GM19025 (cell line): ENCODE data around the gene KCNJ8.
"Not testable (repeated sequence)": the region's sequence is repeated elsewhere in the genome, so short reads cannot be mapped to it uniquely, and the experiment has no call there.

Experiments used
- ATAC-seq: cut with Tn5 transposase; IDR thresholded peaks from one replicate; pipeline ENCODE4 v1.9.1; 2021; ENCODE audit warnings: mild to moderate bottlenecking, low read depth, moderate library complexity; ENCODE audit not compliant: unreplicated experiment

KCNJ8 gene

DNA sequence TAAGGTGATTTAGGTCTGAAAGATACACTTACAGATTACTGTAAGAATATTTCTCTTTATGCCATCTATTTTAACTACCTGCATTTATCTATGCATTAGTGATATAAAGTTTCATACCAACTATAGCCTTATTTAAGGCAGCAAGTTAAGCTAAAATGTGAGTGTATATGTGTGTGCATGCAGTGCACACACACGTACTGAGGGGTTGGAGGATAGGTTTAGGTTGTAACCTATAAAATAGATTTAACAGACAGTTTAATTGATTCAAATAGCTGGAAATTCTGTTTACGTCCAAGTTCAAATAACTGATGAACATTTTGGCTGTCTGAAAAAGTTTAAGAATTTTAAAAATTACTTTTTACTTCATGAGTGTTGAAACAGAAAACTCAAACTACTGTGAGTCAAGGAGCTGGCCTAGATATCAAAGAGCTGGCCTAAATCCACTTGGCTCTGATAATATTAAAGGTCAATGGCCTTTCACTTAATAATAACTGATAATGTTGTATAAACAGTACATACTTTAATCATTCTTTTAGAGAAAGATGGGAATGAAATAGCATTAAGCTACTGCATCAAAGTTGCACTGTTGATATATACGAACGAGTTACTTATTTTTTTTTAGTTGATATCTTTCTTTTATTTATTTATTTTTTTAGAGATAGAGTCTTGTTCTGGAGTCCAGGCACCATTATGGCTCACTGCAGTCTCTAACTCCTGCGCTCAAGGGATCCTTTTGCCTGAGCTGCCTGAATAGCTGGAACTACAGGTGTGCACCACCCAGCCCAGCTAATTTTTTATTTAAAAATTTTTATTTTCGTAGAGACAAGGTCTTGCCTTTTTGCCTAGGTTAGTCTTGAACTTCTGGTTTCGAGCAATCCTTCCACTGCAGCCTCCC is 13.8 kb upstream of the KCNJ8 start:
- ATAC-seq = no peak

DNA sequence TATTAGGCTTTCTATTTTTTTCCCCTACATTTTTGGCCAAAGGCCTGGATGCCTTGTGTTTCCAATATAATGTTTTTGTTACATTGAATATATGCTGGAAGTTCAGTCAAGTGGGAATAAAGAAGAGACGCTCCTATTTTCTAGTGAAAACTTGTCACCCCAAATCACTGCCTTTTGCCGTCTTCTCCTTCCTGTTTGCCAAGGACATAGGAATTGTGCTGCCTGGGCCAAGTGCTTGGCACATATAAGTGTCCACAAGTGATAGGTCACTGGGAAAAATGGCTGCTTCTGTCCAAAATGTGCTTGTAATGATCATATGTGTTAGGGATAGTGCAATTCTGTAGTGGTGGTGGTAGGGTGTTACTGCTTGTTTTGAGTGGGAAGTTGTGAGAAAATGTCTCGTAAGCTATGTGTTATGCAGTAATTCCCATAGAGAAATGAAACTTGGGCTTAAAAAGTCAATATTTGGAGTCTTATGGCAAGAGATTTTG is 11.6 kb upstream of the KCNJ8 start:
- no peak for ATAC-seq

DNA sequence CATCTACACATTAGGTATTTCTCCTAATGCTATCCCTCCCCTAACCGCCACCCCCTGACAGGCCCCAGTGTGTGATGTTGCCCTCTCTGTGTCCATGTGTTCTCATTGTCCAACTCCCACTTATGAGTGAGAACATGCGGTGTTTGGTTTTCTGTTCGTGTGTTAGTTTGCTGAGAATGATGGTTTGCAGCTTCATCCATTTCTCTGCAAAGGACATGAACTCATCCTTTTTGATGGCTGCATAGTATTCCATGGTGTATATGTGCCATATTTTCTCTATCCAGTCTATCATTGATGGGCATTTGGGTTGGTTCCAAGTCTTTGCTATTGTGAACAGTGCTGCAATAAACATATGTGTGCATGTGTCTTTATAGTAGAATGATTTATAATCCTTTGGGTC is 8.2 kb upstream of the KCNJ8 start:
- not testable (repeated sequence) for ATAC-seq

DNA sequence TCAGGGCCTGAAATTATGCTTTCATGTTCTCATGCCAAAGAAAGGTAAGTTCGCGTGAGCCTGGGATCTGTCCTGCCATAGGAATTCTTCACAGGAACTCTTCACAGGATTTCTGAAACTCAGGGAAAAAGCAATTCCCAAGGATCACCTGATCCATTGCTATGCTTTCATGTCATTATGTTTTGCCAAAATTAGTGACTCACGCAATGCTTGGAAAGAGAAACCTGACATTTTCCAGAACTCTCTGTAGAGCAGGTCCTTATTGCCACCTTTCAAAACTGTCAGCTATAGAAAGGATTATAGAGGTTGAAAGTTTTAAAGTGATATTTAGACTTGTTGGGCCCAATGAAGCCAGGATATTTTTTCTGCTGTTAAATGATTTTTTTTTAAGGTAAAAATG is 6.3 kb upstream of the KCNJ8 start:
- no peak for ATAC-seq

DNA sequence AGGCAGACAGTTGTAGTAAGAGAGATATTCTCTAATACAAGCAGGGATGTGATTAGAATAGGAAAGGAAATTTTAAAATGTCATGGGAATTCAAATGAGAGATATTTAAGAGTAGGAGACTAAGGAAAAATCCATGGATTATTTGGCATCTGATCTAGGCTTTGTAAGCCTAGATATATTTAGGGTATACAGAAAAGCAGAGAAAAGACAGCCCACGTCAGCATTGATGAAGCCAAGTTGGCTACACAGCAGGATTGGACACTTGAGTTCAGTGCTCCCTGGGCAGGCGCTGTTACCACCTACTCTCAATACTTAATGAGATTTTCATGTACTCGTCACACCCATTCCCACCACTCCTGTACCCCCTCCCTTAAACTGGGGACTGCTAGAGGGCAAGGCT is 1.7 kb upstream of the KCNJ8 start:
- no peak for ATAC-seq

DNA sequence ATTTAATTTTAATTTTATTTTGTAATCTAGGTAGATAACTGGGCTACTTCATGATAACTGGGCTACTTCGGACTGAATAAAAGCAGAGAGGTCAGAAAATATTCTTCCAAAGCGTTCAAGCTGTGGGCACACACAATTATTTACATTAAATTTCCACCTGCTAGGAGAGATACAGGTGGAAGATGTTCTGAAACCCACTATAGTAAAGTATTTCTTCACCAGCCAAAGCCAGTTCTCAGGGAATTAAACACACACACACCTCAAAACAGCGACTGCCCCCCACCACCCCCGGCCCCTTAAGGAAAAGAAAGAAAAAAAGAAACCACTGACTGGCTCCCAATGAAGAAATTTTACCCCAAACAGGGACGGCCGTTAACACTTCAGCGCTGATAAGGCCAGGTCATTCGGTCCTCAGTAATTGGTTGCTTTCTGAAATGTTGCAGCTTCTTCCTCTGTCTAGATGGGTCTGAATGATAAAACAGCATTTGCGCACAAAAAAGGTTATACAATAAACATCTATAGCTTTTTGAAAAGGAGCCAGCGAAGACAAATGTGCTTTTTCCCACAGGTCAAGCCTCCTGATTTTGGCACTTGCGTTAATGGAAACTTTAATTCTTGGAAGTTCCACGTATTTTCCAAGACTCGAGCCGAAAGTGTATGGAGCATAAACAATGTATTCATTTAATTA is 771 bp upstream of the KCNJ8 start:
- ATAC-seq = no peak

DNA sequence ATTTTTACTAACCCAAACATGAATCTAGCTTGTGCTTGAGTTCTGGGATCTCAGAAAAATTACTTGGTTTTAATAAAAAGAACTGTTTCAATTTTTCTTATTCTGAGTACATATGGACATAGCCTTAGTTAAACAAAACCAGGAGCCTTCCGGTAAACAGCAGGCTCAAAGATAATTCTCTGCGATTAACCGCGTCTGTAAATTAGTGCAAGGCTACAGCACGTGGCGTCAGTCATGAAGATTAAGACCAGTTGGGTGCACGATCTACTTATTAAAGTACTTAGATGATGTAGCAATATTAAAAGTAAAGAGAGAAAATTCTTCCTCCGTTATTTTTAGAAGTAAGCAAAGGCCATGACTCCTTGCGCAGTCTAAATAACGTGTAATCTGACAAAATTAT is 700 bp downstream of the KCNJ8 start:
- no peak for ATAC-seq

DNA sequence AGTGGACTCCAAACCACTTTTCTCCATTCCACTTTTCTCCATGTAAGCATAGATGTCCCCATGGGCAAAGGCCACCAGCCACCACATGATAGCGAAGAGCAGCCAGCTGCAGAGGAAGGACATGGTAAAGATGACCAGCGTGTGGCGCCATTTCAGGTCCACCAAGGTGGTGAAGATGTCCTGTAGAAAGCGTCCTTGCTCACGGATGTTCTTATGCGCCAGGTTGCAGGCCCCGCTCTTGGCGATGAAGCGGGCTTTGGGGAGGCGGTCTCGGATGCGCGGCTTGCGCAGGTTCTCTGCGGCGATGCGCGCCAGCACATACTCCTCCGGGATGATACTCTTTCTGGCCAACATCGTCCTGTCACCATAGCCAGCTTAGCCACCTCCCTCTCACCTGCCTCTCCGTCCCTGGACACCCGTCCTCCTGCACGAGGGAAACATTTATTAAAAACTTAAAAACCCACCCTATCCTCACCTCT is 1.2 kb downstream of the KCNJ8 start:
- ATAC-seq = no peak

DNA sequence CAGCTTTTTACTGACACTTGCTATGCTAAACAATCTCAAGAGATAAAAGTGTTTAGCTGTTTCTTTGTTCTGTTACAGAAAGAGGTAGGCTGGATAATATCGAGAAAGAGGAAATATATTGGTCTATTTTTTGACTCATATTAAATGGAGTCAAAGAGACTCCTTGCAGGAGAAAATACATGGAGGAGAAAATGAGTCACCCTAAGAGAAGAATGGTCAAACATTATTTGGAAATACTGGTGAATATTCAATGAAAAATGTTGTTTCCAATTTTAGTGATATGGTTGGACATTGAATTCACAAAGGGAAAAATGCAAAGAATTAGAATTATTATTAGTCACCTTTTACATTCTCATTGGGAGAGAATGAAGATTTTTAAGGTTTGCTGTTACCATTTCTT is 3.2 kb downstream of the KCNJ8 start:
- no peak for ATAC-seq

DNA sequence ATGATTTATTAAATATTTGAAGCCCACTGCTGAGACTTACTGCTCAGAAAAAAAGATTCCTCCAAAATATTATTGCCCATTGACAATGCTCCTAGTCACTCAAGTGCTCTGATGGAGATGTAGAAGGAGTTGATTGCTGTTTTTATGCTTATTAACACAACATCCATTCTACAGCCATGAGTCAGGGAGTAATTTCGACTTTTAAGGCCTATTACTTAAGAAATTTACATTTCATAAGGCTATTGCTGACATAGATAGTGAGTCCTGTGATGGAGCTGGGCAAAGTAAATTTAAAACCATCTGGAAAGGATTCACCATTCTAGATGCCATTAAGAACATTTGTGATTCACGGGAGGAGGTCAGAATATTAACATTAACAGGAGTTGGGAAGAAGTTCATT is 5.2 kb downstream of the KCNJ8 start:
- no peak for ATAC-seq

DNA sequence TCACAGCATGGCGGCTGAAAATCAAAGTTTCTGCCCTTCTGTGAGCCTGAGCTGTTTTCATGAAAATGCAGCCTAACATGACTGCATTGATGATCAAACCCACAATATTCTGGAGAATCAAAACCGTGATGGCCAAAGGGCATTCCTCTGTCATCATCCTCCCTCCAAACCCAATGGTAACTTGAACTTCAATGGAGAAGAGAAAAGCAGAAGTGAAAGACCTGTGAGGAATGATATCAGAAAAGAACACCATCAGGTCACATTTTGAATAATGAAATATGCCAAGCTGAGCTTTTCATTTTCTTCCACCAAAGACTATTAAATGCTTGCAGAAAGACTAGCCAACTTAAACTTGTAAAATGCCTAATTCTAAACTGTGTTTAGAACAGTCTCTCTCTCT is 8.1 kb downstream of the KCNJ8 start:
- ATAC-seq = no peak

DNA sequence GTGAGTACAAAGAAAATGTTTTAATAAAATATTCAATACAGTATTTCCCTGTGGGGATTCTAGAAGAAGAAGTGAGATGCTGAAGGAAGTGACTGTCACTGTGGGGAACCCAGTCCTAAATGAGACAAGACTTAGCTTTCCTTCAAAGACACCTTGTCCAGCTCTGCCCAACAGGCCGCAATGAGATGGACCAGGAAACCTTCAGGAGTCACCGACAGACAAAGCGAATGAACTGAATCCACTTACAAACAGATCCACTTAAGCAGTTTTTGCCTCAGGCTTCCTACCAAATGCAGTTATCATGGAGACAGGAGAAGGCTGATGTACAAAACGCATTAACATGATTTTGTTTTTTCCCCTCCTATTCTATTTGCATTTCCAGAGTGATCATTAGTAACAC is 9.6 kb downstream of the KCNJ8 start:
- no peak for ATAC-seq

DNA sequence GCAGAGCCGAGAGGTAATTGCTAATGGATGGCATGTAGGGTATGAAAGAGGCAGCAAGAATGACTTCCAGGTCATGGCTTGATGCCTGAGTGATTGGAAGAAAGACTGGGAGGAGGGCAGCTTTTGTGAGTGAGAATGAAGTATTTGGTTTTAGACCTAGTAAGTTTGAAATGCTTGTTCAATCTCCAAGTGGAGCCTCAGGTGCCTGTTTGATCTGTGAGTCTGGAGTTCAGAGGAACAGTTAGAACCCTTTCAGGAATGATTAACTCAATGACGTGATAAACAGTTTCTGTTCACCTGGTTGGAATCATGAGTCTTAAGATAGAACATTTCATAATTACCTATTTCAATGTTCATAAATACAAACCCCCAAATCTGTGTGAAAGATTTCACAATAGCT is 10.4 kb downstream of the KCNJ8 start:
- no peak for ATAC-seq

DNA sequence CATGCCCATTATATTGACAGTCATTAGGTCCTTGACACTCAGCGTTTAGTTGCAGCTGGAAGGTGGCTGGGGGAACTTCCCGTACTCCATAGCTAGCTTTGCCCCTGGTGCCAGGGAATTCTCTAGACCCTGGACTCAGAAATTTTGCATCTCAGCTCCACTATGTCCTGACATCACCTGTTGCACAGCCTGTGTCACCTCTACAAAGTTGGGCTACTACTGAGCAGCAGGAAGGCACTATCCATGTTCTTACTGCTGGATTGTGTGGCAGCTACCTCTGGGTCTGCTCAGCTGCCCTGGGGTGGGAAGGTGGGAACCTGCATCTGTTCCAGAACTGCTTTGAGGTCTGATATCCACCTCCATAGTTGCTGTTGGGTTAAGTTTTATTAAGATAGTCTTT is 11.0 kb downstream of the KCNJ8 start:
- no peak for ATAC-seq

DNA sequence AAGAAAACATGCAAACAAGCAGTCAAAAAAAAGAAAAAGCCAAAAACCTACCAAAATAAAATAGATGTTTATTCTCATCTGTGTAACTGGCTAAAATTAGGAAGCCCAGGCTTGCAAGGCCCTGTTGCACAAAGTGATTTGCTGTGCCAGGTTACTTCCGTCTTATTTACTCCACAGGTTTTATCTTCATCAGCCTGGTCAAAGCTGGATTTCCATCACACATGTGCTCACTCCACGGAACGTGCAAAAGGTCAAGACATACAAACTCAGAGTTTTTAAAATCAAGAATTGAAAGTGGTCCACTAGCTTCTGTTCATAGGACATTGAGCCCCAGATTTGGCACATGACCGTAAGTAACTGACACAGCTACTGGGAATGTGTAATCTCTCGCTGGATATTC is 14.8 kb downstream of the KCNJ8 start:
- ATAC-seq = no peak

DNA sequence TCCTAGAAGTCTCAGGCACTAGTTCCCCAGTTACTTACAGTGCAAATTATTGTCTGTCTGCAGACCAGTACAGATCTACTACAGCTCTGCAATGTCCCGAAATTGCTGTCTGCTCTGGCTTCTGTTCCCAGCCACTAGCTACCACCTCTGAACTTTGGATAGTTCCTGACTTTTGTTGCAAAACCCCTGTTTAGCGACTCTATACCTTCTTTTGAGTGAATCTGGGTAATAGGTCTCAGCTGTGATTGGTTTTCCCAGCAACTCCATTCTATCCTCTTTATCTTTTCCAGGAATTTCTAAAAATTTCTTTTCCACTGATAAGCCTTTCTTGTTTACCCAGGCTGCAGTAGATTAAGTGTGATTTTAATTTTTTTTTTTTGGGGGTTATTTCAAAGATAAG is 16.8 kb downstream of the KCNJ8 start:
- no peak for ATAC-seq

DNA sequence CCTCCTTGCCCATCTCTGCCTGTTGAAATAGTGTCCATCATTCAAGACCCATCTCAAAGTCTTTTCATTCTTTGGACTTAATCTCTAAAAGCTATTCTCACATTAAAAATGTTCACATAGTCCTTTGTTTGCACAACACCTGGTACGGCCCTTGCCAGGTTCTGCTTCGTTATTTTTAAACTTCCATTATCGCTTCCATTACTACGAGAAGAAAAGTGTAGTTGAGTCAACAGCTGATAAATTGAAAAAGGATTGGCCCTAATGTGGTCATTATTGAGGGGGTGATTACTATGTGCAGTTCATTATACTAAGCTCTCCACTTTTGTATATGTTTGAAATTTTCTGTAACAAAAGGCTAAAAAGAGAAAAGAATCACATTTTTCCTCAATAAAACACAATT is 17.8 kb downstream of the KCNJ8 start:
- no peak for ATAC-seq

DNA sequence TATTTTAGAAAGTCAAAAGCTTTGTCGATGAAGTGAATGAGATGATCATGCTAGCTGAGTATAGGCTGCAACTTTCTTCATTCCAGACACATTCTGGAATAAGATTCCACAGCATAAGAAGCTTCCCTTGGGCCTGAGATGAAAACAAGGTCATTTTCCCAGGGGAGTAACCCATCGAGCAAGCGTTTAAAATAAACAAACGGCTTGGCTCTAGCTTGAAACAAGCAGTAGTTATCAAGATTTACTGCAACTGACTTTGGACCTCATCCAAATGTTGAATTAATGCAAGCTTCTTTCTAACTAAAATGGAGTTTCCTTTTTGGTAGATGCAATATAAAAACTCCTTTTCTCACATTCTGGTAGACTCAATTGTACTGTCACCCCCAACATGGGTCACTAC is 23.0 kb downstream of the KCNJ8 start:
- ATAC-seq = no peak

DNA sequence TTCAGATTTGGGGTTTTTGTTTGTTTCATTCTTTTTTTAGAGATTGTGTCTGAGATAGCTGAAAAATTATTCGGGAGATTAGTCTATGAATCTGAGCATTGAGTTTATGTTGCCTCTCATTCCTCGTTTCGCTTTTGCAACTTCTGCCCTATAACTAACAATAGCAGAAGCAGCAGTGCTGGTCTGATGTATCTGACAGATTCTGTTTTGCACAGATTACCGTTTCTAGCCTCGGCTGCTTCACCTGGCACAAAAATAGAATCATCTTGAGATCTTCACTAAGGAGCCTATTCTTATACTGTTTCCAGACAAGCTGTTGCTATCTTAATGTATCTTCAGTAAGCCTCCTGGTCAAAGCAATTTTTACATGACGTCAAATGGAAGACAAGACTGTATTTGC is 29.2 kb downstream of the KCNJ8 start:
- no peak for ATAC-seq

DNA sequence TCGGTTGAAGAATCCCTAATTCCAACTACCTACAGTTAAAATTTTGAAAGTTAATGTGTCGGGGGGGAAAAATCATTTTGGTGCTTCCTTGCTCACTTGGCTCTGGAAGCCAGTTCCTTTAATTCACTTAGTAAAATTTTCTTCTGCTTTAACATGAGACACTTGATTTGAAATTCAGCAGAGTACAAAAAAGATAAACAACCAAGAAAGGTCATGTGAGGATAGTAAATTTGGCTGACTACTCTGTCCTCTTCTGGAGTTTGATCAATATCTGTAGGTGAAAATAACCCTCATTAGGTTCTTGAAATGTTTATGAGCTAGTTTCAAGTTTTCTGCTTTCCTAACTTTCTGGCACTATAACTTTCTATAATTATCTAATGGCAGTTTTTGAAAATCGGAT is 43.4 kb downstream of the KCNJ8 start:
- no peak for ATAC-seq

DNA sequence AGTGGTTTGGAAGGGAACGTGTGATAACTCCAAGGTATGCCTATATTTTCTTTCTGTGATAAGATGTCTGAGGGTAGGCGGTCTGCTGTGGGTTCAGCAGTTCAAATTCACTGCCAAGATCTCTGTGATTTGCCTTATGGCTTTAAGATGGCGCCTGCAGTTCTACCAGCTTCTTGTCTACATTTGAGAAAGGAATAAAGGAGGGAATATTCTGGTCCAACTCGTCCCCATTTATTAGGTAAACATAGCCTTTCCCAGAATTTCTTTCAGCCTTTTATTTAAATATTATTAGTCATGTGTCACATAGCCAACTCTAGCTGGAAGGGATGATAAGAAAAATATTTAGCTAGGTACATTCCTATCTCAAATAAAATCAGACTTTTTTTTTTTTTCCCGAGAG is 48.8 kb downstream of the KCNJ8 start:
- ATAC-seq = no peak
